ENCODE data around the gene LY6G6F. TPM values are rescaled to one million over a fixed set of nuclear protein-coding genes. Genes with fewer than 3 reads are reported as not detected.

The LY6G6F gene
- total and polyA plus RNA-seq, 2 of the 13 experiments (the other 11 are each of a cell fraction or from before 2014, with no cell fraction given): not detected

DNA sequence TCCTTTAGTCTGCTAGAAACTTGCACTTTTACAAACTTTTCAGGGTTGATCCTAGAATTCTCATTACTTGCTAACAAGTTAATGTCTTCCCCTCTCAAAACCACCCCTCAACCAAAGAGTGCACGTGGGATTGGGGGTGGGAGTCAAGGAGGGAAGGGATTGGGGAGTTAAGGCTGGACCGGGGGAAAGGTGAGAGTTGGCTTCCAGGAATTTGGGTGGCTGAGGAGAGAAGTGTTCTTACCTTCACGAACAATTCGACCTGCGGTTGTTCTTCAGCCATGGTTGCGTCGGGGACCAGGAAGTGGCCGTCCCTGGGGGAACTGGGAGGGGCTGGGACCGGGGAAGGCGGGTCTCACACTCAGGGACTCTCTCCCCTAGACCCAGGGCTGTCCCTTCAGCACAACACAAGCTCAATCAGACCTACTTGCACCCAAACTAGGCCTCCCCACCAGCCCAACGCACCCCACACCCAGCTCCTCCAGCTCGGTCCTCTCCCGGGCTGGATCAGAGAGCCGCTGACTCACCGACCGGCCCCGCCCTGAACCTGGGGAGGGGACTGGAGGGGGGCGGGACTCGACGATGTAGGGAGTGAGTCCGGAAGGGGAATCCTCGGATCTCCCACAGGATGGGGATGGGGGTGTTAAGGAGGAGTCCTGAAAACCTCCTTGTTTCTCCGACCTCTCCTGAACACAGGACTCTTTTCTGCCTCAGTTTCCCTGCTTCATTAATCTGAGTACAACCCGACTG, 29.5 kb downstream of the LY6G6F start, which contains the start of gene CLIC1 (continued):
- TF ChIP-seq, protein P1, sequence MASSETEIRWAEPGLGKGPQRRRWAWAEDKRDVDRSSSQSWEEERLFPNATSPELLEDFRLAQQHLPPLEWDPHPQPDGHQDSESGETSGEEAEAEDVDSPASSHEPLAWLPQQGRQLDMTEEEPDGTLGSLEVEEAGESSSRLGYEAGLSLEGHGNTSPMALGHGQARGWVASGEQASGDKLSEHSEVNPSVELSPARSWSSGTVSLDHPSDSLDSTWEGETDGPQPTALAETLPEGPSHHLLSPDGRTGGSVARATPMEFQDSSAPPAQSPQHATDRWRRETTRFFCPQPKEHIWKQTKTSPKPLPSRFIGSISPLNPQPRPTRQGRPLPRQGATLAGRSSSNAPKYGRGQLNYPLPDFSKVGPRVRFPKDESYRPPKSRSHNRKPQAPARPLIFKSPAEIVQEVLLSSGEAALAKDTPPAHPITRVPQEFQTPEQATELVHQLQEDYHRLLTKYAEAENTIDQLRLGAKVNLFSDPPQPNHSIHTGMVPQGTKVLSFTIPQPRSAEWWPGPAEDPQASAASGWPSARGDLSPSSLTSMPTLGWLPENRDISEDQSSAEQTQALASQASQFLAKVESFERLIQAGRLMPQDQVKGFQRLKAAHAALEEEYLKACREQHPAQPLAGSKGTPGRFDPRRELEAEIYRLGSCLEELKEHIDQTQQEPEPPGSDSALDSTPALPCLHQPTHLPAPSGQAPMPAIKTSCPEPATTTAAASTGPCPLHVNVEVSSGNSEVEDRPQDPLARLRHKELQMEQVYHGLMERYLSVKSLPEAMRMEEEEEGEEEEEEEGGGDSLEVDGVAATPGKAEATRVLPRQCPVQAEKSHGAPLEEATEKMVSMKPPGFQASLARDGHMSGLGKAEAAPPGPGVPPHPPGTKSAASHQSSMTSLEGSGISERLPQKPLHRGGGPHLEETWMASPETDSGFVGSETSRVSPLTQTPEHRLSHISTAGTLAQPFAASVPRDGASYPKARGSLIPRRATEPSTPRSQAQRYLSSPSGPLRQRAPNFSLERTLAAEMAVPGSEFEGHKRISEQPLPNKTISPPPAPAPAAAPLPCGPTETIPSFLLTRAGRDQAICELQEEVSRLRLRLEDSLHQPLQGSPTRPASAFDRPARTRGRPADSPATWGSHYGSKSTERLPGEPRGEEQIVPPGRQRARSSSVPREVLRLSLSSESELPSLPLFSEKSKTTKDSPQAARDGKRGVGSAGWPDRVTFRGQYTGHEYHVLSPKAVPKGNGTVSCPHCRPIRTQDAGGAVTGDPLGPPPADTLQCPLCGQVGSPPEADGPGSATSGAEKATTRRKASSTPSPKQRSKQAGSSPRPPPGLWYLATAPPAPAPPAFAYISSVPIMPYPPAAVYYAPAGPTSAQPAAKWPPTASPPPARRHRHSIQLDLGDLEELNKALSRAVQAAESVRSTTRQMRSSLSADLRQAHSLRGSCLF (CRISPR knock-in tag; IDR thresholded peaks at IDR 0.05; ENCODE audit: borderline replicate concordance): no peak
- TF ChIP-seq ZNF660 (CRISPR knock-in tag; IDR thresholded peaks at IDR 0.05; ENCODE audit: borderline replicate concordance, low read depth): no peak
- TF ChIP-seq KLF15 (CRISPR knock-in tag; IDR thresholded peaks at IDR 0.05; ENCODE audit: borderline replicate concordance): no peak
- 0 out of 2 replicates have a peak, but pooled peaks have one; percentile 60 for TF ChIP-seq YEATS4 (CRISPR knock-in tag; IDR thresholded peaks at IDR 0.05; ENCODE audit: borderline replicate concordance)
- TF ChIP-seq POLR2AphosphoS5 (IDR thresholded peaks at IDR 0.05; ENCODE audit: low read depth, low read length): peak; percentile 94
- TF ChIP-seq TRIM24 (CRISPR knock-in tag; IDR thresholded peaks at IDR 0.05): no peak
- no peak for TF ChIP-seq ZNF136 (CRISPR knock-in tag; IDR thresholded peaks at IDR 0.05; ENCODE audit: low read depth)
- TF ChIP-seq ONECUT2 (CRISPR knock-in tag; IDR thresholded peaks at IDR 0.05): no peak
- TF ChIP-seq ZC3H13 (CRISPR knock-in tag; IDR thresholded peaks at IDR 0.05): peak; percentile 82
- TF ChIP-seq AGO1 (IDR thresholded peaks at IDR 0.05; ENCODE audit: low read depth, low read length, poor library complexity, severe bottlenecking): no peak
- TF ChIP-seq, protein P2, sequence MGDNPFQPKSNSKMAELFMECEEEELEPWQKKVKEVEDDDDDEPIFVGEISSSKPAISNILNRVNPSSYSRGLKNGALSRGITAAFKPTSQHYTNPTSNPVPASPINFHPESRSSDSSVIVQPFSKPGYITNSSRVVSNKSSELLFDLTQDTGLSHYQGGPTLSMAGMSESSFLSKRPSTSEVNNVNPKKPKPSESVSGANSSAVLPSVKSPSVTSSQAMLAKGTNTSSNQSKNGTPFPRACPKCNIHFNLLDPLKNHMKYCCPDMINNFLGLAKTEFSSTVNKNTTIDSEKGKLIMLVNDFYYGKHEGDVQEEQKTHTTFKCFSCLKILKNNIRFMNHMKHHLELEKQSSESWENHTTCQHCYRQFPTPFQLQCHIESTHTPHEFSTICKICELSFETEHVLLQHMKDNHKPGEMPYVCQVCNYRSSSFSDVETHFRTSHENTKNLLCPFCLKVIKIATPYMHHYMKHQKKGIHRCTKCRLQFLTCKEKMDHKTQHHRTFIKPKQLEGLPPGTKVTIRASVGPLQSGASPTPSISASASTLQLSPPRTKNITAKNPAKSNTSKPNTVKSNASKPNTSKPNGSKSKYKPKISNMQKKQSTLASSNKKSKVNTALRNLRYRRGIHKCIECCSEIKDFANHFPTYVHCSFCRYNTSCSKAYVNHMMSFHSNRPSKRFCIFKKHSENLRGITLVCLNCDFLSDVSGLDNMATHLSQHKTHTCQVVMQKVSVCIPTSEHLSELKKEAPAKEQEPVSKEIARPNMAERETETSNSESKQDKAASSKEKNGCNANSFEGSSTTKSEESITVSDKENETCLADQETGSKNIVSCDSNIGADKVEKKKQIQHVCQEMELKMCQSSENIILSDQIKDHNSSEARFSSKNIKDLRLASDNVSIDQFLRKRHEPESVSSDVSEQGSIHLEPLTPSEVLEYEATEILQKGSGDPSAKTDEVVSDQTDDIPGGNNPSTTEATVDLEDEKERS (CRISPR knock-in tag; IDR thresholded peaks at IDR 0.05): peak; percentile 37; the same call in 1 of the 2 replicates
- TF ChIP-seq SOX6 (IDR thresholded peaks at IDR 0.05): no peak
- TF ChIP-seq SOX6 (CRISPR knock-in tag; IDR thresholded peaks at IDR 0.05): peak; percentile 35
- TF ChIP-seq, protein P3, sequence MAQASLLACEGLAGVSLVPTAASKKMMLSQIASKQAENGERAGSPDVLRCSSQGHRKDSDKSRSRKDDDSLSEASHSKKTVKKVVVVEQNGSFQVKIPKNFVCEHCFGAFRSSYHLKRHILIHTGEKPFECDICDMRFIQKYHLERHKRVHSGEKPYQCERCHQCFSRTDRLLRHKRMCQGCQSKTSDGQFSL (CRISPR knock-in tag; IDR thresholded peaks at IDR 0.05): no peak; the same call in 1 of the 2 replicates
- TF ChIP-seq ARNTL (CRISPR knock-in tag; IDR thresholded peaks at IDR 0.05): no peak
- no peak for TF ChIP-seq ATAD3A (CRISPR knock-in tag; IDR thresholded peaks at IDR 0.05)
- TF ChIP-seq, protein P4, sequence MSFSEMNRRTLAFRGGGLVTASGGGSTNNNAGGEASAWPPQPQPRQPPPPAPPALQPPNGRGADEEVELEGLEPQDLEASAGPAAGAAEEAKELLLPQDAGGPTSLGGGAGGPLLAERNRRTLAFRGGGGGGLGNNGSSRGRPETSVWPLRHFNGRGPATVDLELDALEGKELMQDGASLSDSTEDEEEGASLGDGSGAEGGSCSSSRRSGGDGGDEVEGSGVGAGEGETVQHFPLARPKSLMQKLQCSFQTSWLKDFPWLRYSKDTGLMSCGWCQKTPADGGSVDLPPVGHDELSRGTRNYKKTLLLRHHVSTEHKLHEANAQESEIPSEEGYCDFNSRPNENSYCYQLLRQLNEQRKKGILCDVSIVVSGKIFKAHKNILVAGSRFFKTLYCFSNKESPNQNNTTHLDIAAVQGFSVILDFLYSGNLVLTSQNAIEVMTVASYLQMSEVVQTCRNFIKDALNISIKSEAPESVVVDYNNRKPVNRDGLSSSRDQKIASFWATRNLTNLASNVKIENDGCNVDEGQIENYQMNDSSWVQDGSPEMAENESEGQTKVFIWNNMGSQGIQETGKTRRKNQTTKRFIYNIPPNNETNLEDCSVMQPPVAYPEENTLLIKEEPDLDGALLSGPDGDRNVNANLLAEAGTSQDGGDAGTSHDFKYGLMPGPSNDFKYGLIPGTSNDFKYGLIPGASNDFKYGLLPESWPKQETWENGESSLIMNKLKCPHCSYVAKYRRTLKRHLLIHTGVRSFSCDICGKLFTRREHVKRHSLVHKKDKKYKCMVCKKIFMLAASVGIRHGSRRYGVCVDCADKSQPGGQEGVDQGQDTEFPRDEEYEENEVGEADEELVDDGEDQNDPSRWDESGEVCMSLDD (CRISPR knock-in tag; IDR thresholded peaks at IDR 0.05; ENCODE audit: borderline replicate concordance): no peak
- peak; percentile 93 for TF ChIP-seq FOXC1 (CRISPR knock-in tag; IDR thresholded peaks at IDR 0.05; ENCODE audit: borderline replicate concordance)
